ENCODE results near the gene KCNF1.

Gene KCNF1

GRCh38 chr2:10873790-10874437 is 37.8 kb upstream of the KCNF1 start:
- TF ChIP-seq CTCF (IDR thresholded peaks at IDR 0.05; ENCODE audit: borderline replicate concordance, control extremely low read depth, extremely low read depth, insufficient read depth, missing control alignments), result no peak
- in situ Hi-C loops (cut with MboI; ENCODE audit: low sequenced_read_pairs, unreplicated experiment), result no loop called here
- peak; percentile 53 for DNase-seq (ENCODE audit: low spot score)

- no peak for TF ChIP-seq CTCF (IDR thresholded peaks at IDR 0.05; ENCODE audit: borderline replicate concordance, control extremely low read depth, extremely low read depth, insufficient read depth, missing control alignments)
- in situ Hi-C loops (cut with MboI; ENCODE audit: low sequenced_read_pairs, unreplicated experiment), result no loop called here
- no peak for DNase-seq (ENCODE audit: low spot score)
These were observed 36.6 kb upstream of the KCNF1 start for GRCh38 chr2:10875126-10875525.

- no peak for TF ChIP-seq CTCF (IDR thresholded peaks at IDR 0.05; ENCODE audit: borderline replicate concordance, control extremely low read depth, extremely low read depth, insufficient read depth, missing control alignments)
- in situ Hi-C loops (cut with MboI; ENCODE audit: low sequenced_read_pairs, unreplicated experiment), result no loop called here
- no peak for DNase-seq (ENCODE audit: low spot score)
These were observed 35.3 kb upstream of the KCNF1 start for GRCh38 chr2:10876394-10876793.

GRCh38 chr2:10876963-10877362 is 34.8 kb upstream of the KCNF1 start:
- in situ Hi-C loops (cut with MboI; ENCODE audit: low sequenced_read_pairs, unreplicated experiment), result no loop called here
- no peak for TF ChIP-seq CTCF (IDR thresholded peaks at IDR 0.05; ENCODE audit: borderline replicate concordance, control extremely low read depth, extremely low read depth, insufficient read depth, missing control alignments)
- no peak for DNase-seq (ENCODE audit: low spot score)

- in situ Hi-C loops (cut with MboI; ENCODE audit: low sequenced_read_pairs, unreplicated experiment), result no loop called here
- DNase-seq (ENCODE audit: low spot score), result no peak
- no peak for TF ChIP-seq CTCF (IDR thresholded peaks at IDR 0.05; ENCODE audit: borderline replicate concordance, control extremely low read depth, extremely low read depth, insufficient read depth, missing control alignments)
These were observed 34.1 kb upstream of the KCNF1 start for GRCh38 chr2:10877651-10878111.

- TF ChIP-seq CTCF (IDR thresholded peaks at IDR 0.05; ENCODE audit: borderline replicate concordance, control extremely low read depth, extremely low read depth, insufficient read depth, missing control alignments), result no peak
- no peak for DNase-seq (ENCODE audit: low spot score)
- in situ Hi-C loops (cut with MboI; ENCODE audit: low sequenced_read_pairs, unreplicated experiment), result no loop called here
These were observed 33.3 kb upstream of the KCNF1 start for GRCh38 chr2:10878268-10878915.

Data from GM13976 (cell line).